GM18508 (cell line): ENCODE data around the gene NCAPD3.

Experiments
- ATAC-seq: cut with Tn5 transposase; IDR thresholded peaks from one replicate; pipeline ENCODE4 v1.9.1; 2021; ENCODE audit warnings: moderate number of reproducible peaks; ENCODE audit not compliant: insufficient read depth, unreplicated experiment

The NCAPD3 gene

GRCh38 chr11:134252346-134253187 is 28.8 kb upstream of the NCAPD3 start:
- no peak for ATAC-seq

GRCh38 chr11:134250675-134251074 is 26.9 kb upstream of the NCAPD3 start:
- ATAC-seq = no peak

GRCh38 chr11:134250246-134250645 is 26.5 kb upstream of the NCAPD3 start:
- no peak for ATAC-seq

GRCh38 chr11:134248910-134249480 is 25.2 kb upstream of the NCAPD3 start:
- ATAC-seq = no peak

GRCh38 chr11:134246678-134247077 is 22.9 kb upstream of the NCAPD3 start:
- ATAC-seq = no peak

- ATAC-seq = no peak
These were observed 22.3 kb upstream of the NCAPD3 start for GRCh38 chr11:134246100-134246499.

- ATAC-seq = no peak
These were observed 21.7 kb upstream of the NCAPD3 start for GRCh38 chr11:134245434-134245833.

GRCh38 chr11:134244593-134244992 is 20.8 kb upstream of the NCAPD3 start:
- no peak for ATAC-seq

GRCh38 chr11:134243913-134244312 is 20.1 kb upstream of the NCAPD3 start:
- no peak for ATAC-seq

- no peak for ATAC-seq
These were observed 18.6 kb upstream of the NCAPD3 start for GRCh38 chr11:134242376-134242775.

GRCh38 chr11:134240592-134240991 is 16.8 kb upstream of the NCAPD3 start:
- no peak for ATAC-seq

GRCh38 chr11:134238956-134239355 is 15.2 kb upstream of the NCAPD3 start:
- ATAC-seq = no peak

GRCh38 chr11:134237557-134237922 is 13.8 kb upstream of the NCAPD3 start:
- no peak for ATAC-seq

- no peak for ATAC-seq
These were observed 13.2 kb upstream of the NCAPD3 start for GRCh38 chr11:134236834-134237556.

- ATAC-seq = no peak
These were observed 11.6 kb upstream of the NCAPD3 start for GRCh38 chr11:134235399-134235798.

- ATAC-seq = no peak
These were observed 10.0 kb upstream of the NCAPD3 start for GRCh38 chr11:134233729-134234179.

- ATAC-seq = no peak
These were observed 8.3 kb upstream of the NCAPD3 start for GRCh38 chr11:134231958-134232659.

GRCh38 chr11:134230339-134230738 is 6.6 kb upstream of the NCAPD3 start:
- no peak for ATAC-seq

- no peak for ATAC-seq
These were observed 5.5 kb upstream of the NCAPD3 start for GRCh38 chr11:134229126-134229790.

GRCh38 chr11:134228625-134229024 is 4.9 kb upstream of the NCAPD3 start:
- ATAC-seq = peak; percentile 58
